Endothelial cell of umbilical vein (primary cell): ENCODE measurements around the gene ACTL7A. TPM values are rescaled to one million over a fixed set of nuclear protein-coding genes. Genes with fewer than 3 reads are reported as not detected.

Source experiments
- BruUV-seq: library from RNA; stranded (reverse); fragments of 400-500 nt; replicated peaks from 2 replicates; lab custom pipeline; 2021; lab: Mats Ljungman, UMichigan
- CTCF ChIA-PET: fragments of 300-600, 350-600 bp; sonication (Branson Sonifier 250); formaldehyde crosslinking; loops from one replicate; lab custom pipeline; 2021; ENCODE audit warnings: antibody characterized with exemption, inconsistent platforms; lab: Charles Lee
- POLR2A ChIA-PET: fragments of 300-600, 350-600 bp; sonication (Branson Sonifier 250); formaldehyde crosslinking; loops from one replicate; lab custom pipeline; 2021; ENCODE audit warnings: antibody characterized with exemption, inconsistent platforms; lab: Charles Lee
- DNase-seq: peaks from one replicate; pipeline ENCODE4 v3.0.0-alpha.2; 2011; ENCODE audit warnings: low read depth, low spot score
- FAIRE-seq: peaks from 2 replicates; lab custom pipeline; 2011; peaks lifted over from hg19 to GRCh38; lab: Jason Lieb, UNC
- H2AFZ ChIP-seq: 2 replicates; pipeline ENCODE4 v1.6.0; 2012; ENCODE audit warnings: low read depth, low read length, control low read depth, inconsistent platforms
- H3K27ac ChIP-seq: 2 replicates; pipeline ENCODE4 v1.5.1; 2011; ENCODE audit warnings: low read depth, mild to moderate bottlenecking, control low read depth, low read length, moderate library complexity; ENCODE audit not compliant: insufficient read depth
- H3K27me3 ChIP-seq, 2 experiments: 2 replicates each; pipeline versions ENCODE4 v1.6.0 to v1.6.1; 2011; ENCODE audit warnings: low read length in 2 of 2, mixed read lengths in 1 of 2; ENCODE audit not compliant: control insufficient read depth in 2 of 2, insufficient read depth in 2 of 2
- H3K36me3 ChIP-seq, 2 experiments: 2 replicates in 1 of 2; 3 replicates in 1 of 2; pipeline ENCODE4 v1.5.1; 2011; ENCODE audit warnings: low read length in 2 of 2, mild to moderate bottlenecking in 1 of 2, moderate library complexity in 1 of 2; ENCODE audit not compliant: control insufficient read depth in 2 of 2, insufficient read depth in 2 of 2; ENCODE audit errors: extremely low read depth in 1 of 2
- H3K4me1 ChIP-seq: 3 replicates; pipeline ENCODE4 v1.5.1; 2011; ENCODE audit warnings: mild to moderate bottlenecking, low read length; ENCODE audit not compliant: control insufficient read depth, insufficient read depth; ENCODE audit errors: extremely low read depth
- H3K4me2 ChIP-seq: 2 replicates; pipeline ENCODE4 v1.6.1; 2011; ENCODE audit warnings: low read length, control low read depth, mixed read lengths; ENCODE audit not compliant: insufficient read depth
- H3K4me3 ChIP-seq, 3 experiments: fragments of 200-600 bp in 1 of 3; sonication (generic), shearing (Covaris generic) in 1 of 3; replicated peaks in 1 of 3; 2 replicates each; pipeline ENCODE4 v1.5.1; 2011 to 2016; ENCODE audit warnings: control low read depth in 3 of 3, low read length in 3 of 3, mild to moderate bottlenecking in 2 of 3, inconsistent platforms in 1 of 3, low read depth in 1 of 3, moderate library complexity in 1 of 3; ENCODE audit not compliant: insufficient read depth in 1 of 3
- H3K79me2 ChIP-seq: 2 replicates; pipeline ENCODE4 v1.6.0; 2012; ENCODE audit warnings: low read length, inconsistent platforms; ENCODE audit not compliant: control insufficient read depth, insufficient read depth
- H3K9ac ChIP-seq: replicated peaks from 2 replicates; pipeline ENCODE3; 2011; ENCODE audit warnings: low read length, control low read depth; ENCODE audit not compliant: insufficient read depth; ENCODE audit errors: extremely low read depth
- H3K9me1 ChIP-seq: replicated peaks from 3 replicates; pipeline ENCODE4 v1.6.0; 2011; ENCODE audit warnings: mild to moderate bottlenecking, low read length; ENCODE audit not compliant: control insufficient read depth, insufficient read depth; ENCODE audit errors: extremely low read depth
- H3K9me3 ChIP-seq: replicated peaks from 2 replicates; pipeline ENCODE4 v1.5.1; 2012; ENCODE audit warnings: low read length, inconsistent platforms; ENCODE audit not compliant: control insufficient read depth, insufficient read depth
- H4K20me1 ChIP-seq: replicated peaks from 2 replicates; pipeline ENCODE3; 2011; ENCODE audit warnings: mild to moderate bottlenecking, low read length; ENCODE audit not compliant: control insufficient read depth, insufficient read depth; ENCODE audit errors: extremely low read depth
- EZH2 ChIP-seq: IDR thresholded peaks from 2 replicates; pipeline ENCODE4 v1.6.1; 2012; ENCODE audit warnings: borderline replicate concordance, low read depth, mild to moderate bottlenecking, moderate library complexity, low read length, inconsistent platforms; ENCODE audit not compliant: severe bottlenecking
- FOS ChIP-seq: IDR thresholded peaks from 2 replicates; pipeline ENCODE4 v1.6.1; 2011; ENCODE audit warnings: mild to moderate bottlenecking, low read length, moderate library complexity, borderline replicate concordance; ENCODE audit not compliant: insufficient read depth
- GATA2 ChIP-seq: IDR thresholded peaks from 2 replicates; pipeline ENCODE4 v1.7.0; 2011; ENCODE audit warnings: low read depth, mild to moderate bottlenecking, moderate library complexity, mixed read lengths, low read length; ENCODE audit not compliant: insufficient read length, insufficient read depth
- JUN ChIP-seq: IDR thresholded peaks from 2 replicates; pipeline ENCODE4 v1.6.1; 2011; ENCODE audit warnings: borderline replicate concordance, low read depth; ENCODE audit not compliant: insufficient read length, insufficient read depth
- MYC ChIP-seq: IDR thresholded peaks from one replicate; pipeline ENCODE4 v1.6.1; 2011; ENCODE audit warnings: mild to moderate bottlenecking, low read depth, low read length
- POLR2A ChIP-seq: IDR thresholded peaks from 2 replicates; pipeline ENCODE4 v1.6.1; 2012; ENCODE audit warnings: low read depth, mild to moderate bottlenecking, control low read depth, low read length
- POLR2AphosphoS5 ChIP-seq: IDR thresholded peaks from 2 replicates; pipeline ENCODE4 v1.6.1; 2012; ENCODE audit warnings: low read depth, mild to moderate bottlenecking, control low read depth, low read length, moderate library complexity; ENCODE audit not compliant: insufficient read depth
- dilution Hi-C: fragments of 300-500 bp; cut with MboI; formaldehyde crosslinking; loops from one replicate; pipeline ENCODE4 v1.15.0; 2019; ENCODE audit warnings: low sequenced_read_pairs; ENCODE audit not compliant: extremely low pct_ligation_motif_present
- intact Hi-C: fragments of 100-400 bp; cut with micrococcal nuclease; formaldehyde crosslinking; loops from one replicate; pipeline ENCODE4 v1.10.0; 2022
- polyA plus RNA-seq, 4 experiments: library from polyadenylated mRNA; depleted of rRNA in 3 of 4; stranded (reverse) in 3 of 4; unstranded in 1 of 4; fragments of >200 nt; gene quantifications; 2 replicates each; pipeline versions ENCODE4 v1.2.1 to v1.2.3, GENCODE V29; 2011 to 2012; ENCODE audit warnings: missing spikeins in 1 of 4
- total RNA-seq: library from RNA; stranded (reverse); gene quantifications from 2 replicates; pipeline ENCODE4 v1.2.3, GENCODE V29; 2021
- TF ChIP-seq, protein P1 (sequence below), 2 donors: IDR thresholded peaks; 1 replicate in 1 of 2; 2 replicates in 1 of 2; pipeline ENCODE4 v1.5.1; 2011; ENCODE audit warnings: low read length in 2 of 2, mild to moderate bottlenecking in 2 of 2, moderate library complexity in 2 of 2, control low read depth in 1 of 2, inconsistent platforms in 1 of 2, low read depth in 1 of 2; ENCODE audit not compliant: insufficient read depth in 1 of 2; ENCODE audit errors: extremely low read depth in 1 of 2
- TF ChIP-seq, protein P2 (sequence below): IDR thresholded peaks from 2 replicates; pipeline ENCODE4 v1.6.1; 2011; ENCODE audit not compliant: insufficient read depth, insufficient read length

ACTL7A gene
- total and polyA plus RNA-seq, 2 donors (not counting 3 experiments of a cell fraction or from before 2014, with no cell fraction given): not detected

DNA sequence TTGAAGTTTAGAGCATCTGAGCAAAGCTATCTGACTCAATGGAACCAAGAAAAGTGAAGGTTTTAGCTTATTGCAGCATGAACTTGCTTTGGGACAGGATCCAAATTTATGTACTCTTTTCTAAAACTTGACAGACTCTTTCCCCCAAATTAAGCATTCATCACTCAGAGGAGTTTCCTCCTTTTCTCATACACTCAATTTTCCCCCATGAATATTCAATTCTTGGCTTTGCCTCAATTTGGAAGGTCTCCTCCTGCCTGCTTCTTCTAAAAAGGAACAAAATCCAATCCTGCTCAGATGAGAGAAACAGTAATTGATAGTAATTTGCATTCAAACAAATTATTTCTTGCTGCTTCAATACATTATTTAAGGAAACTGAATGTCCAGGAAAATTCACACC, 5.0 kb downstream of the ACTL7A start:
- FAIRE-seq (no peak), DNase-seq (no peak)
- no peaks in the 10 kb centered on the region for H3K9me1 ChIP-seq
- no peaks in the 10 kb centered on the region for H4K20me1 ChIP-seq
- no peak overlapping the region for H3K4me3 ChIP-seq
- dilution Hi-C loops: no loop called here
- CTCF ChIA-PET: no interaction called here
- no peak overlapping the region for H2AFZ ChIP-seq
- TF ChIP-seq FOS (no peak), EZH2 (no peak), POLR2AphosphoS5 (no peak), JUN (no peak)
- TF ChIP-seq, protein P1, sequence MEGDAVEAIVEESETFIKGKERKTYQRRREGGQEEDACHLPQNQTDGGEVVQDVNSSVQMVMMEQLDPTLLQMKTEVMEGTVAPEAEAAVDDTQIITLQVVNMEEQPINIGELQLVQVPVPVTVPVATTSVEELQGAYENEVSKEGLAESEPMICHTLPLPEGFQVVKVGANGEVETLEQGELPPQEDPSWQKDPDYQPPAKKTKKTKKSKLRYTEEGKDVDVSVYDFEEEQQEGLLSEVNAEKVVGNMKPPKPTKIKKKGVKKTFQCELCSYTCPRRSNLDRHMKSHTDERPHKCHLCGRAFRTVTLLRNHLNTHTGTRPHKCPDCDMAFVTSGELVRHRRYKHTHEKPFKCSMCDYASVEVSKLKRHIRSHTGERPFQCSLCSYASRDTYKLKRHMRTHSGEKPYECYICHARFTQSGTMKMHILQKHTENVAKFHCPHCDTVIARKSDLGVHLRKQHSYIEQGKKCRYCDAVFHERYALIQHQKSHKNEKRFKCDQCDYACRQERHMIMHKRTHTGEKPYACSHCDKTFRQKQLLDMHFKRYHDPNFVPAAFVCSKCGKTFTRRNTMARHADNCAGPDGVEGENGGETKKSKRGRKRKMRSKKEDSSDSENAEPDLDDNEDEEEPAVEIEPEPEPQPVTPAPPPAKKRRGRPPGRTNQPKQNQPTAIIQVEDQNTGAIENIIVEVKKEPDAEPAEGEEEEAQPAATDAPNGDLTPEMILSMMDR (IDR thresholded peaks at IDR 0.05; ENCODE audit: extremely low read depth in 1 of 2, insufficient read depth in 1 of 2, low read depth in 1 of 2, low read length in 2 of 2): no peak
- H3K9me3 ChIP-seq: no peaks in the 10 kb centered on the region
- no peak overlapping the region for H3K27ac ChIP-seq
- H3K4me2 ChIP-seq: no peak overlapping the region
- H3K79me2 ChIP-seq: no peaks in the 10 kb centered on the region
- intact Hi-C loops: no loop called here
- no peaks in the 10 kb centered on the region for H3K4me1 ChIP-seq
- no peak overlapping the region for H3K9ac ChIP-seq
- POLR2A ChIA-PET: no interaction called here
- no peaks in the 10 kb centered on the region for H3K27me3 ChIP-seq
- H3K36me3 ChIP-seq: peaks cover 0 to 10% of the 10 kb centered on the region in 2 experiments
- BruUV-seq: no TSS peak

DNA sequence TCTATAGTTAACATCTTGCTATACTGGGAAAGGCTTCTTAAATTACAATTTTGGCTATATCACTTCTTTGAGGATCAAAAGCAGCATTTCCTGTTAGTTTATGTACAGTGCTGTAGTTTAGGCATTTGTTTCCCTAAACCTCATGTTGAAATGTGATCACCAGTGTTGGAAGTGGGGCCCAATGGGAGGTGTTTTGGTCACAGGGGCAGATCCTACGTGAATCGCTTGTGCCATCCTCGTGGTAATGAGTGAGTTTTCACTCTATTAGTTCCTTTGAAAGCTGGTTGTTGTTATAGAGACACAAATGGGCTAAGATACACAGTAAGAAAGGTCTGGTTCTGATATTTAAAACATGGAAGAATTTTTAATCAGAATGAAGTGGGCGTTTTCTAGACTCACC, 5.8 kb downstream of the ACTL7A start:
- dilution Hi-C loops (no loop called here), intact Hi-C loops (no loop called here)
- no peak overlapping the region for H3K4me3 ChIP-seq
- peaks cover 0 to 10% of the 10 kb centered on the region in 2 experiments for H3K36me3 ChIP-seq
- BruUV-seq: no TSS peak
- H3K79me2 ChIP-seq: no peaks in the 10 kb centered on the region
- DNase-seq (no peak), FAIRE-seq (no peak)
- ChIA-PET CTCF (interaction anchor here (1.4 kb wide), 1 partner anchor 86 kb away, joined by 4 read pairs; no protein-coding TSS in a partner anchor), POLR2A (no interaction called here)
- TF ChIP-seq, protein P2, sequence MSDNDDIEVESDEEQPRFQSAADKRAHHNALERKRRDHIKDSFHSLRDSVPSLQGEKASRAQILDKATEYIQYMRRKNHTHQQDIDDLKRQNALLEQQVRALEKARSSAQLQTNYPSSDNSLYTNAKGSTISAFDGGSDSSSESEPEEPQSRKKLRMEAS: no peak
- no peak for TF ChIP-seq JUN
- TF ChIP-seq POLR2A: no peak
- TF ChIP-seq FOS: no peak
- TF ChIP-seq POLR2AphosphoS5: no peak
- TF ChIP-seq, protein P1 (IDR thresholded peaks at IDR 0.05; ENCODE audit: extremely low read depth in 1 of 2, insufficient read depth in 1 of 2, low read depth in 1 of 2, low read length in 2 of 2): no peak
- no peak for TF ChIP-seq GATA2
- TF ChIP-seq EZH2: no peak
- no peak for TF ChIP-seq MYC
- H3K9me1 ChIP-seq: no peaks in the 10 kb centered on the region
- H3K9me3 ChIP-seq: no peaks in the 10 kb centered on the region
- H3K27ac ChIP-seq: no peak overlapping the region
- H3K4me2 ChIP-seq: no peak overlapping the region
- H2AFZ ChIP-seq: no peak overlapping the region
- no peaks in the 10 kb centered on the region for H3K4me1 ChIP-seq
- no peak overlapping the region for H3K9ac ChIP-seq
- no peaks in the 10 kb centered on the region for H4K20me1 ChIP-seq
- H3K27me3 ChIP-seq: no peaks in the 10 kb centered on the region
